ENCODE data around the gene LANCL3.
"Not testable (repeated sequence)": the region's sequence is repeated elsewhere in the genome, so short reads cannot be mapped to it uniquely, and the experiment has no call there.

Gene LANCL3

GRCh38 chrX:37627602-37628001, 56.1 kb downstream of the LANCL3 start:
- DNase-seq = no peak

GRCh38 chrX:37638047-37638446, 66.6 kb downstream of the LANCL3 start:
- no peak for DNase-seq

GRCh38 chrX:37640142-37640541, 68.7 kb downstream of the LANCL3 start:
- DNase-seq = no peak

- no peak for DNase-seq
Measured at GRCh38 chrX:37641859-37642258, 70.4 kb downstream of the LANCL3 start.

- DNase-seq = no peak
Measured at GRCh38 chrX:37644381-37645305, 73.2 kb downstream of the LANCL3 start.

GRCh38 chrX:37646254-37646653, 74.8 kb downstream of the LANCL3 start:
- no peak for DNase-seq

GRCh38 chrX:37650879-37651278, 79.4 kb downstream of the LANCL3 start:
- not testable (repeated sequence) for DNase-seq

GRCh38 chrX:37651921-37652452, 80.5 kb downstream of the LANCL3 start:
- DNase-seq = no peak

GRCh38 chrX:37652589-37653231, 81.2 kb downstream of the LANCL3 start:
- DNase-seq = no peak

GRCh38 chrX:37653397-37654085, 82.1 kb downstream of the LANCL3 start:
- DNase-seq = no peak

- DNase-seq = no peak
Measured at GRCh38 chrX:37658343-37659030, 87.0 kb downstream of the LANCL3 start.

- DNase-seq = no peak
Measured at GRCh38 chrX:37659047-37659446, 87.6 kb downstream of the LANCL3 start.

GRCh38 chrX:37662181-37662580, 90.7 kb downstream of the LANCL3 start:
- no peak for DNase-seq

GRCh38 chrX:37666516-37666915, 95.1 kb downstream of the LANCL3 start:
- DNase-seq = no peak

- DNase-seq = no peak
Measured at GRCh38 chrX:37667141-37667540, 95.7 kb downstream of the LANCL3 start.

- DNase-seq = no peak
Measured at GRCh38 chrX:37672563-37672962, 101.1 kb downstream of the LANCL3 start.

GRCh38 chrX:37676811-37677210, 105.3 kb downstream of the LANCL3 start:
- no peak for DNase-seq

GRCh38 chrX:37677243-37677642, 105.8 kb downstream of the LANCL3 start:
- no peak for DNase-seq

- no peak for DNase-seq
Measured at GRCh38 chrX:37677765-37678164, 106.3 kb downstream of the LANCL3 start.

GRCh38 chrX:37678574-37678973, 107.1 kb downstream of the LANCL3 start:
- DNase-seq = no peak

GRCh38 chrX:37679230-37679629, 107.8 kb downstream of the LANCL3 start:
- DNase-seq = no peak

- no peak for DNase-seq
Measured at GRCh38 chrX:37679888-37680287, 108.4 kb downstream of the LANCL3 start.

GRCh38 chrX:37684426-37684825, 113.0 kb downstream of the LANCL3 start:
- no peak for DNase-seq
